Ishikawa (cell line): Measurements from ENCODE around the gene FOXP1.

Source experiments
- CEBPB ChIP-seq: IDR thresholded peaks from 2 replicates; pipeline ENCODE4 v1.6.1; 2012
- EGR1 ChIP-seq: IDR thresholded peaks from 2 replicates; pipeline ENCODE4 v1.6.1; 2012
- EP300 ChIP-seq: IDR thresholded peaks from 2 replicates; pipeline ENCODE4 v1.6.1; 2012; ENCODE audit warnings: borderline replicate concordance
- FOXM1 ChIP-seq: IDR thresholded peaks from 2 replicates; pipeline ENCODE4 v1.6.1; 2012; ENCODE audit warnings: low read depth, borderline replicate concordance
- MAX ChIP-seq: IDR thresholded peaks from 2 replicates; pipeline ENCODE4 v1.6.1; 2012
- NFIC ChIP-seq: IDR thresholded peaks from 2 replicates; pipeline ENCODE4 v1.6.1; 2012
- RAD21 ChIP-seq: IDR thresholded peaks from 2 replicates; pipeline ENCODE4 v1.6.1; 2012; ENCODE audit warnings: low read depth
- REST ChIP-seq: IDR thresholded peaks from 2 replicates; pipeline ENCODE4 v1.6.1; 2012; ENCODE audit warnings: low read depth, mild to moderate bottlenecking
- TAF1 ChIP-seq: IDR thresholded peaks from 2 replicates; pipeline ENCODE4 v1.6.1; 2012; ENCODE audit warnings: low read depth, mild to moderate bottlenecking
- USF1 ChIP-seq: IDR thresholded peaks from 2 replicates; pipeline ENCODE4 v1.6.1; 2012
- YY1 ChIP-seq: IDR thresholded peaks from 2 replicates; pipeline ENCODE4 v1.6.1; 2012; ENCODE audit warnings: low read depth
- ZBTB7A ChIP-seq: IDR thresholded peaks from 2 replicates; pipeline ENCODE4 v1.6.1; 2012; ENCODE audit warnings: low read depth

GRCh38 chr3:71129611-71130431, 453.7 kb downstream of the FOXP1 start:
- TF ChIP-seq TAF1 (no peak), REST (no peak), CEBPB (no peak), RAD21 (no peak), EGR1 (no peak), USF1 (no peak), ZBTB7A (no peak), EP300 (no peak), YY1 (no peak), MAX (no peak), FOXM1 (no peak), NFIC (no peak)
